Measurements from ENCODE around the gene S1PR3.

GRCh38 chr9:88975966-88976889 is 15.0 kb upstream of the S1PR3 start:
- TF ChIP-seq POLR2A (IDR thresholded peaks at IDR 0.05) = no peak
- TF ChIP-seq, protein P1, sequence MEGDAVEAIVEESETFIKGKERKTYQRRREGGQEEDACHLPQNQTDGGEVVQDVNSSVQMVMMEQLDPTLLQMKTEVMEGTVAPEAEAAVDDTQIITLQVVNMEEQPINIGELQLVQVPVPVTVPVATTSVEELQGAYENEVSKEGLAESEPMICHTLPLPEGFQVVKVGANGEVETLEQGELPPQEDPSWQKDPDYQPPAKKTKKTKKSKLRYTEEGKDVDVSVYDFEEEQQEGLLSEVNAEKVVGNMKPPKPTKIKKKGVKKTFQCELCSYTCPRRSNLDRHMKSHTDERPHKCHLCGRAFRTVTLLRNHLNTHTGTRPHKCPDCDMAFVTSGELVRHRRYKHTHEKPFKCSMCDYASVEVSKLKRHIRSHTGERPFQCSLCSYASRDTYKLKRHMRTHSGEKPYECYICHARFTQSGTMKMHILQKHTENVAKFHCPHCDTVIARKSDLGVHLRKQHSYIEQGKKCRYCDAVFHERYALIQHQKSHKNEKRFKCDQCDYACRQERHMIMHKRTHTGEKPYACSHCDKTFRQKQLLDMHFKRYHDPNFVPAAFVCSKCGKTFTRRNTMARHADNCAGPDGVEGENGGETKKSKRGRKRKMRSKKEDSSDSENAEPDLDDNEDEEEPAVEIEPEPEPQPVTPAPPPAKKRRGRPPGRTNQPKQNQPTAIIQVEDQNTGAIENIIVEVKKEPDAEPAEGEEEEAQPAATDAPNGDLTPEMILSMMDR (IDR thresholded peaks at IDR 0.05) = no peak

Measured in testis (tissue), 2 donors.